AG04449 (cell line): Measurements from ENCODE around the gene BCAS1.

Experiments used
- CTCF ChIA-PET: fragments of 350-600 bp; formaldehyde crosslinking; extraction: SDS; loops from one replicate; lab custom pipeline; 2021; ENCODE audit warnings: antibody characterized with exemption; lab: Yijun Ruan, JAX
- POLR2A ChIA-PET: fragments of 400-600, 350-600 bp; formaldehyde crosslinking; extraction: SDS; loops from one replicate; lab custom pipeline; 2020; ENCODE audit warnings: antibody characterized with exemption, inconsistent platforms; lab: Yijun Ruan, JAX
- DNase-seq: peaks from one replicate; pipeline ENCODE4 v3.0.0-alpha.2; 2010; ENCODE audit warnings: low read depth, low spot score
- H3K4me3 ChIP-seq: 2 replicates; pipeline ENCODE4 v1.5.1; 2011; ENCODE audit warnings: low read depth, mild to moderate bottlenecking, control low read depth, low read length
- TF ChIP-seq, protein P1 (sequence below): IDR thresholded peaks from one replicate; pipeline ENCODE4 v1.5.1; 2011; ENCODE audit warnings: mild to moderate bottlenecking, moderate library complexity, low read length, control low read depth, inconsistent platforms; ENCODE audit not compliant: insufficient read depth; ENCODE audit errors: missing control alignments

Gene BCAS1

DNA sequence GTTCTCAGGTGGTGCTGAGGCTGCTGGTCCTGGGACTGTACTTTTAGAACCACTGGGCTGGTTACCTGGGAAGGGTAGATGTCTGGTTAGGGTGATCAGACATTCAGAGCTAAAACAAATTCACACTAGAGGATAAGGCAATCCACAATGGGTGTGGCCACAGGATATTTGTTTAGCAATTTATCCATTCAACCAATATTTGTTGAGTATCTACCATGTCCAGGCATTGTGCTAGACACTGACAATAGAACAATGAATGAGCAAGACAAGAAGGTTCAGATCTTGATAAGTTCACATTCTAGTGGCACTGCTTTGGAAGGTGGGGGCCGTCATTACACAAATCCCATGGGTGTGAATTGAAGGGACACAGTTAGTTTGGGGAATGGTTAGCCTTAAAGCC lies 131.7 kb downstream of the BCAS1 start:
- H3K4me3 ChIP-seq = no peak overlapping the region
- ChIA-PET CTCF (interaction anchor here (0.9 to 19.2 kb wide), 20 partner anchors 8 to 381 kb away, joined by 3 to 170 read pairs (median 7); partner anchors contain the start of gene ZNF217), POLR2A (interaction anchor here (1.5 kb wide), 1 partner anchor 344 kb away, joined by 6 read pairs; the partner anchor contains the start of gene ZNF217)
- DNase-seq = no peak
- TF ChIP-seq, protein P1, sequence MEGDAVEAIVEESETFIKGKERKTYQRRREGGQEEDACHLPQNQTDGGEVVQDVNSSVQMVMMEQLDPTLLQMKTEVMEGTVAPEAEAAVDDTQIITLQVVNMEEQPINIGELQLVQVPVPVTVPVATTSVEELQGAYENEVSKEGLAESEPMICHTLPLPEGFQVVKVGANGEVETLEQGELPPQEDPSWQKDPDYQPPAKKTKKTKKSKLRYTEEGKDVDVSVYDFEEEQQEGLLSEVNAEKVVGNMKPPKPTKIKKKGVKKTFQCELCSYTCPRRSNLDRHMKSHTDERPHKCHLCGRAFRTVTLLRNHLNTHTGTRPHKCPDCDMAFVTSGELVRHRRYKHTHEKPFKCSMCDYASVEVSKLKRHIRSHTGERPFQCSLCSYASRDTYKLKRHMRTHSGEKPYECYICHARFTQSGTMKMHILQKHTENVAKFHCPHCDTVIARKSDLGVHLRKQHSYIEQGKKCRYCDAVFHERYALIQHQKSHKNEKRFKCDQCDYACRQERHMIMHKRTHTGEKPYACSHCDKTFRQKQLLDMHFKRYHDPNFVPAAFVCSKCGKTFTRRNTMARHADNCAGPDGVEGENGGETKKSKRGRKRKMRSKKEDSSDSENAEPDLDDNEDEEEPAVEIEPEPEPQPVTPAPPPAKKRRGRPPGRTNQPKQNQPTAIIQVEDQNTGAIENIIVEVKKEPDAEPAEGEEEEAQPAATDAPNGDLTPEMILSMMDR = no peak

DNA sequence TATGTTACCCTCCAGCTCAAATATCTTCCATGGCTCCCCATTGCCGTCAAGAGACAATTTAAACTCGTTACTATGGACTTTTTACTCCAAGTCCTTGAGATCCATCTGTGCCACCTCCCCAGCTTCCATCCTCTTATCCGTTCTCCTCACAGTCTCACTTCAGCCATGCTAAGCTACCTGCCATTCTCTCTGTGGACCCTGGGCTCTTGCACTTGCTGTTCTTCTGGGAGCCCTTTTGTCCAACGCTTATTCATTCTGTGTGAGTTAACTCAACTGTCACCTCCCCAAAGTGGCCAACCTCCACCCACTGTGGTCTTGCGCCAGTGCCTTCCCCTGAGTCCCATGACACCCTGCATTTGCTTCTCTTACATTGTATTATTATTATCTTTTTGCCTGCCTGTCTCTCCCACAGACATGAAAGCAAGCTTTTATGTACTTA lies 132.4 kb downstream of the BCAS1 start:
- POLR2A ChIA-PET = no interaction called here

DNA sequence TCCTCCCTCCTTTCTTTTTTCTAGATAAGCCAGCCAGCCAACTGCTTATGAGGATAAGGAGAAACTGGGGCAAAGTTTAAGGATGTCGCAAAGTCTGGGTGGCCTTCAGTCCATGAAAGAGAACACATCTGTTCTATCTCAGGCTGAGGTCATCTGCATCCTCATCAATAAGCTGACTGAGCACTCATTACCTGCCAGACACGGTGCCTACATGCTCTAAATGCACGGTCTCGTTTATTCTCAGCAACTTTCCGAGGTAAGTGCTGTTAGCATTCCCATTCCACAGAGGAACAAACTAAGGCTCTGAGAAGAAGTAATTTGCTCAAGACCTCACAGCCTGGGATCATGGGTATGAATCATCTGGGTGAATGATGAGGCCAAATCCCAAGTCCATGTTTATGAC lies 133.1 kb downstream of the BCAS1 start:
- H3K4me3 ChIP-seq = no peak overlapping the region
- DNase-seq = no peak
- ChIA-PET CTCF (interaction anchor here (0.8 to 19.2 kb wide), 5 partner anchors 11 to 358 kb away, joined by 3 to 170 read pairs (median 17); no protein-coding TSS in a partner anchor), POLR2A (no interaction called here)
- TF ChIP-seq, protein P1 = no peak

More for the DNA sequence above, 132.4 kb downstream of the BCAS1 start:
- CTCF ChIA-PET = interaction anchor here (0.8 to 19.2 kb wide), 11 partner anchors 12 to 371 kb away, joined by 3 to 170 read pairs (median 11); partner anchors contain the start of gene ZNF217
- TF ChIP-seq, protein P1 = no peak
- H3K4me3 ChIP-seq = no peak overlapping the region
- DNase-seq = no peak

DNA sequence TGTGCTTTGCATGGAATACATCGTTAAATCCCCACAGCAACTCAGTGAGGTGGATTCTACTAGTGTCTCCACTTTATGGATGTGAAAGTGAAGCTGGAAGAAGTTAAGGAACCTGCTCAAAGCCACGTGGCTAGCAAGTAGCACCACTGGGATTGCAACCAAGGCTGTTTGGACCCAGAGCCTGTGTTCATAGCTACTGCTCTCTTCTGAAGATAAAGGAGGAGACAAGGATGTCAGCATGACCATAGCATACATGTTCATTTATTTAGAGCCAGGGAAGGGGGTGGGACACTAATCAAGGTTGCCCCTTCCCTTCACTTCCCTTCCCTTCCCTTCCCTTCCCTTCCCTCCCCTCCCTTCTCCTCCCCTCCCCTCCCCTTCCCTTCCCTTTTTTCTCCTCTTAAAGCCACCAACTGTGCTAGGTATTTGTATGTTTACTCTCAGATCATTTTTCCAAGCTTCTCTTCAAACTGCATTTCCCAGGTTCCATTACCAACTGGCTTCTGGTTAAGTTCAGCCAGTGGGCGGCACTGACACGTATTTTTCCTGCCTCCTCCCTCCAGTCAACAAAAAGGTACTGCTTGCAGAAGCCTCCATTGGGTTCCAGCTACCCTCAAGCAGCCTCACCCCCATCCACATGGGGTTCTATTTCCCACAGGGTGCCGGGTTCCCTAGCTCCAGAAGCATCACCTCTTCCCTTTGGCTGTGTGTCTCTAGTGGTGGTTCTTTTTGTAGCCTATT lies 134.9 kb downstream of the BCAS1 start:
- TF ChIP-seq, protein P1 = no peak
- H3K4me3 ChIP-seq = no peak overlapping the region
- DNase-seq = no peak
- CTCF ChIA-PET = interaction anchor here (0.6 to 19.2 kb wide), 10 partner anchors 9 to 387 kb away, joined by 3 to 170 read pairs (median 4); no protein-coding TSS in a partner anchor
- POLR2A ChIA-PET = interaction anchor here (0.6 to 1.1 kb wide), 2 partner anchors 197 to 341 kb away, joined by 3 read pairs; partner anchors contain the start of gene ZNF217

GRCh38 chr20:53934421-53935343 lies 135.7 kb downstream of the BCAS1 start:
- POLR2A ChIA-PET = interaction anchor here (0.6 to 1.1 kb wide), 4 partner anchors 198 to 359 kb away, joined by 3 read pairs; partner anchors contain the start of gene ZNF217
- H3K4me3 ChIP-seq = no peak overlapping the region
- CTCF ChIA-PET = interaction anchor here (0.9 to 19.2 kb wide), 10 partner anchors 10 to 357 kb away, joined by 3 to 170 read pairs (median 4); no protein-coding TSS in a partner anchor
- no peak for DNase-seq
- TF ChIP-seq, protein P1 = no peak
